ENCODE data around the gene TP53I13. TPM values are rescaled to one million over a fixed set of nuclear protein-coding genes. Genes with fewer than 3 reads are reported as not detected.

TP53I13 gene, protein sequence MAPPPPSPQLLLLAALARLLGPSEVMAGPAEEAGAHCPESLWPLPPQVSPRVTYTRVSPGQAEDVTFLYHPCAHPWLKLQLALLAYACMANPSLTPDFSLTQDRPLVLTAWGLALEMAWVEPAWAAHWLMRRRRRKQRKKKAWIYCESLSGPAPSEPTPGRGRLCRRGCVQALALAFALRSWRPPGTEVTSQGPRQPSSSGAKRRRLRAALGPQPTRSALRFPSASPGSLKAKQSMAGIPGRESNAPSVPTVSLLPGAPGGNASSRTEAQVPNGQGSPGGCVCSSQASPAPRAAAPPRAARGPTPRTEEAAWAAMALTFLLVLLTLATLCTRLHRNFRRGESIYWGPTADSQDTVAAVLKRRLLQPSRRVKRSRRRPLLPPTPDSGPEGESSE
- total RNA-seq (100 to 1,000 TPM; 149 to 158 TPM), polyA plus RNA-seq (10 to 100 TPM; 31.5 to 47.5 TPM)

DNA sequence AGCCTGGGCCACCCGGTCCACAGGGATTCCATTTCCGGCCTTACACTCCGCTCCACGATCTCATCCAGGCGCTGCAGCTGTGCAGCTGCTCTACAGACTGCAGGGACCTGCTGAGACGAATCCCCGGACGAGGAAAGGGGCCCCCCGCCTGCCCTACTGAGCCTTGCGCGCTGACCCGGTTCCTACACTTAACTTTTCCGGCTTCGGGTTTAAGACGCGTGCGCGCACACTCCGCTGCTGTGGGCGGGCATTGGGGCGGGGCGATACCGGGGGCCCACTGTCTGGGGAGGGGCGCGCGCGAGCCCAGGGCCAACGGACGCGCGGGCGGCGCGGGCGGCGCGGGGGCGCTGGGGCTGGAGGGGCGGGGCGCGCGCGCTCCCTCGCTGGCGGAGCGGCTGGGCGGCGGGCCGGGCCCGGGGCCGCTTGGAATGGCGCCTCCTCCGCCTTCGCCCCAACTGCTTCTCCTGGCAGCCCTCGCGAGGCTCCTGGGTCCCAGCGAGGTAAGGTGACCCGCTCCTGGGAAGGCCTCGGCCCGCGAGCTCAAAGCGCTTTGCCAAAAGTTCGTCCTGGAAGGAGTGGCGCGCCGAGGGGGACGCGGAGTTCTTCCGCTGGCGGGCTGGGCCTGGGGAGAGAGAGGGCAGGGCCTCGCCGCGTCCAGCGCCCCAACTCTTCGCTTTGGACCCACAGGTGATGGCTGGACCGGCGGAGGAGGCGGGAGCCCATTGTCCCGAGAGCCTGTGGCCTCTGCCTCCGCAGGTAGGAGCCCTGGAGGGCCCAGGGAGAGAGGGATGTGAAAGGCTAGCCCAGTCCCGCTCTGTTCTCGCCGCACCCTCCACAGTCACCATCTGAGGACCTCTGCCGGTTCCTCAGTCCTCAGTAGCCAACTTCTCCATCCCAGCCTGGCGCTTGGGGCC lies at the start of gene TP53I13:
TP53I13 (plus strand) TSS at position 371 of the 914 bp plus-strand sequence; CDS start at position 429, 58 bp downstream.
- Histone ChIP-seq H3K27me3 (ENCODE audit: insufficient read depth, low read length) (no peaks in the 10 kb centered on the region), H3K4me3 (ENCODE audit: low read length in 2 of 2) (peak within 1 kb of the TSS; percentile 58 to 83), H3K36me3 (ENCODE audit: insufficient read depth, low read length) (no peaks in the 10 kb centered on the region), H3K4me1 (ENCODE audit: insufficient read depth, low read length) (peaks cover 31% of the 10 kb centered on the region), H3K9me3 (ENCODE audit: control insufficient read depth in 1 of 2, low read length in 2 of 2) (no peaks in the 10 kb centered on the region), H3K27ac (ENCODE audit: low read depth, low read length) (peak within 1 kb of the TSS; percentile 61)
- H3K36me3 Mint-ChIP-seq: peaks cover 0 to 14% of the 10 kb centered on the region in 2 donors
- CTCF ChIA-PET (ENCODE audit: partially characterized antibody): interaction anchor here (0.8 to 28.5 kb wide), 9 partner anchors 11 to 363 kb away, joined by 3 to 523 read pairs (median 6); partner anchors contain the start of genes ANKRD13B, CORO6 and SSH2
- H3K4me1 Mint-ChIP-seq: peaks cover 23 to 55% (median 34%) of the 10 kb centered on the region in 4 donors
- intact Hi-C loops (cut with micrococcal nuclease): loop anchor here (1.0 to 5.0 kb wide), 6 partner anchors 12 to 276 kb away; partner anchors contain the start of genes GIT1, NUFIP2 and TAOK1
- peak within 1 kb of the TSS; percentile 92 to 98 (median 95) for H3K27ac Mint-ChIP-seq
- DNase-seq: peak; percentile 78 to 86 (median 83)
- no peaks in the 10 kb centered on the region for H3K27me3 Mint-ChIP-seq
- POLR2A ChIA-PET (ENCODE audit: partially characterized antibody): interaction anchor here (0.6 to 10.2 kb wide), 21 partner anchors 8 to 723 kb away, joined by 3 to 119 read pairs (median 5); partner anchors contain the start of genes ANKRD13B, BLMH, GIT1 and SSH2
- H3K4me3 Mint-ChIP-seq: peak within 1 kb of the TSS; percentile 92 to 98 (median 96)
- H3K9me3 Mint-ChIP-seq: no peaks in the 10 kb centered on the region

DNA sequence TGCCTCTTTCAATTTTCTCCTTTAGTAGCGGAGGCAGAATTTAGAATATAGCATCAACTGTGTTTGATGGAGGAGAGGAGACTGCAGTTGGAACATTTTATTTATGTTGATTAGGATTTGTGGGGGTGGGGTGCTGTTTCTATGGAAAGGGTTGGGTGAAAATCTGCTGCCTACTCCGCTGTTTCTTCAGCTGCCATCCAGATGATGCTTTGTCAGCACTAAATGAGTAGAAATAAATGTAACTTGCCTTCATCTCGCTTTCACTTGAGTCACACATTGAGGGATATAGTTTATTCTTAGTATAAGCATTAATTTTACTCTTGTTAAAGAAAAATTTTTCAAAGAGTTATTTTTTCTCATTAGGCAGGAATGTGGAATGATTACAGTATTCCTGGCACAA lies 43.8 kb upstream of the TP53I13 start:
- Histone ChIP-seq H3K27ac (ENCODE audit: low read depth, low read length) (no peak overlapping the region), H3K27me3 (ENCODE audit: insufficient read depth, low read length) (no peaks in the 10 kb centered on the region), H3K36me3 (ENCODE audit: insufficient read depth, low read length) (peaks cover 30% of the 10 kb centered on the region), H3K4me1 (ENCODE audit: insufficient read depth, low read length) (no peaks in the 10 kb centered on the region), H3K4me3 (ENCODE audit: low read length in 2 of 2) (no peak overlapping the region), H3K9me3 (ENCODE audit: control insufficient read depth in 1 of 2, low read length in 2 of 2) (no peaks in the 10 kb centered on the region)
- Mint-ChIP-seq H3K27me3 (no peaks in the 10 kb centered on the region), H3K4me3 (no peak overlapping the region), H3K9me3 (no peaks in the 10 kb centered on the region), H3K27ac (peak overlapping the region in 3 of 7 donors; percentile 22 to 50 (median 29)), H3K36me3 (peaks cover 17 to 48% of the 10 kb centered on the region in 2 donors), H3K4me1 (no peaks in the 10 kb centered on the region)
- intact Hi-C loops (cut with micrococcal nuclease): no loop called here
- POLR2A ChIA-PET (ENCODE audit: partially characterized antibody): interaction anchor here (0.5 kb wide), 1 partner anchor 30 kb away, joined by 3 read pairs; no protein-coding TSS in a partner anchor
- CTCF ChIA-PET (ENCODE audit: partially characterized antibody): interaction anchor here (2.0 to 2.6 kb wide), 2 partner anchors 11 to 155 kb away, joined by 17 to 20 read pairs; no protein-coding TSS in a partner anchor
- DNase-seq: no peak

DNA sequence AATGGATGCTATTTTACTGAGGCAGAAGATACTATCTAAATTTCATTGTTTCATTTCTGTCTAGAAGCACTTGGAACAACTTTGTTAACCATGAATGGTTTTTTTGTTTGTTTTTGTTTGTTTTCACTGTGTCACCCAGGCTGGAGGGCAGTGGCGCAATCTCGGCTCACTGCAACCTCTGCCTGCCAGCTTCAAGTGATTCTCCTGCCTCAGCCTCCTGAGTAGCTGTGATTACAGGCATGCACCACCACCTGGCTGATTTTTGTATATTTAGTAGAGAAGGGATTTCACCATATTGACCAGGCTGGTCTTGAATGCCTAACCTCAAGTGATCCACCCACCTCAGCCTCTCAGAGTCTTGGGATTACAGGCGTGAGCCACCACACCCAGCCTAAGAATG lies 42.2 kb upstream of the TP53I13 start:
- no peak overlapping the region for H3K4me3 Mint-ChIP-seq
- H3K9me3 Mint-ChIP-seq: no peaks in the 10 kb centered on the region
- no peaks in the 10 kb centered on the region for H3K4me1 ChIP-seq (ENCODE audit: insufficient read depth, low read length)
- H3K27me3 Mint-ChIP-seq: no peaks in the 10 kb centered on the region
- CTCF ChIA-PET (ENCODE audit: partially characterized antibody): interaction anchor here (3.0 kb wide), 1 partner anchor 10 kb away, joined by 14 read pairs; no protein-coding TSS in a partner anchor
- H3K36me3 Mint-ChIP-seq: peaks cover 21 to 49% of the 10 kb centered on the region in 2 donors
- H3K4me3 ChIP-seq (ENCODE audit: low read length in 2 of 2): no peak overlapping the region
- intact Hi-C loops (cut with micrococcal nuclease): no loop called here
- no peaks in the 10 kb centered on the region for H3K4me1 Mint-ChIP-seq
- POLR2A ChIA-PET (ENCODE audit: partially characterized antibody): no interaction called here
- H3K27me3 ChIP-seq (ENCODE audit: insufficient read depth, low read length): no peaks in the 10 kb centered on the region
- H3K27ac Mint-ChIP-seq: peak overlapping the region in 1 of 7 donors; percentile 61
- no peak for DNase-seq
- H3K27ac ChIP-seq (ENCODE audit: low read depth, low read length): no peak overlapping the region
- H3K9me3 ChIP-seq (ENCODE audit: control insufficient read depth in 1 of 2, low read length in 2 of 2): no peaks in the 10 kb centered on the region
- peaks cover 37% of the 10 kb centered on the region for H3K36me3 ChIP-seq (ENCODE audit: insufficient read depth, low read length)

DNA sequence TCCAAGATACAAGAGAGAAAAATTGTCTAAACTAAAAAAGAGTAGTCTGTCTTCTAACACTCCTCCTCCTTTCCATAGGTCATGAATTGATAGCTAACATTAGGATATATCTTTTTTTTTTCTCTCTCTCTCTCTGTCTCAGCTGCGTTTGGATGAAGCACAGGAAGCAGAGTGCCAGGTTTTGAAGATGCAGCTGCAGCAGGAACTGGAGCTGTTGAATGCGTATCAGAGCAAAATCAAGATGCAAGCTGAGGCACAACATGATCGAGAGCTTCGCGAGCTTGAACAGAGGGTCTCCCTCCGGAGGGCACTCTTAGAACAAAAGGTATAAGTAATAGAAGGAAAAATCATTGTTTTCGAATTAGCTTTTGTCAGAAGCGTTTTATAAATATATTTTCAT lies 34.5 kb upstream of the TP53I13 start:
- Mint-ChIP-seq H3K27me3 (no peaks in the 10 kb centered on the region), H3K9me3 (no peaks in the 10 kb centered on the region), H3K36me3 (peaks cover 30 to 44% of the 10 kb centered on the region in 2 donors), H3K4me3 (no peak overlapping the region), H3K27ac (no peak overlapping the region), H3K4me1 (no peaks in the 10 kb centered on the region)
- no peak overlapping the region for H3K4me3 ChIP-seq (ENCODE audit: low read length in 2 of 2)
- intact Hi-C loops (cut with micrococcal nuclease): loop anchor here (10.0 kb wide), 1 partner anchor 389 kb away; no protein-coding TSS in a partner anchor
- ChIA-PET POLR2A (ENCODE audit: partially characterized antibody) (interaction anchor here (0.7 to 1.1 kb wide), 2 partner anchors 34 to 164 kb away, joined by 3 to 4 read pairs; no protein-coding TSS in a partner anchor), CTCF (ENCODE audit: partially characterized antibody) (interaction anchor here (0.9 to 6.4 kb wide), 12 partner anchors 10 to 167 kb away, joined by 3 to 103 read pairs (median 4); no protein-coding TSS in a partner anchor)
- DNase-seq: no peak
- H3K27me3 ChIP-seq (ENCODE audit: insufficient read depth, low read length): no peaks in the 10 kb centered on the region
- no peak overlapping the region for H3K27ac ChIP-seq (ENCODE audit: low read depth, low read length)
- no peaks in the 10 kb centered on the region for H3K9me3 ChIP-seq (ENCODE audit: control insufficient read depth in 1 of 2, low read length in 2 of 2)
- H3K36me3 ChIP-seq (ENCODE audit: insufficient read depth, low read length): peaks cover 32% of the 10 kb centered on the region
- H3K4me1 ChIP-seq (ENCODE audit: insufficient read depth, low read length): no peaks in the 10 kb centered on the region

DNA sequence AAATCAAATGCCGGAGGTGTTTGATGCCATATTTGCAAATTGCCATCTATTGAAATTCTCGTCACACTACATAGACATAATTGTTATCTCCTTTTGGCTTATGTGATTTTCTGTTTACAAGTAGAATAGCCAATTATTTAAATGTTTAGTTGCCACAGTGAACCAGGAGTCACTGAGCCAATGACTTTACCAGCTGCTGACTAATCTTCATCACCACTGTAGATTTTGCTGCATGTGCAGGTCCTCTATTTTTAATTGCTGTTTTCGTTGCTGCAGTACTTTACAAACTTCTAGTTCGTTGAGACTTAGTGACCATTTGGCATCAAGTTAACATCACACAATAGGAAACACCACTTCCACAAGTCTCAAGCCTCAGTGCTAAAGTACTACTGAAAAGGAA lies 24.4 kb upstream of the TP53I13 start:
- POLR2A ChIA-PET (ENCODE audit: partially characterized antibody): no interaction called here
- DNase-seq: no peak
- peaks cover 27 to 33% of the 10 kb centered on the region in 2 donors for H3K36me3 Mint-ChIP-seq
- no peak overlapping the region for H3K27ac ChIP-seq (ENCODE audit: low read depth, low read length)
- no peaks in the 10 kb centered on the region for H3K27me3 ChIP-seq (ENCODE audit: insufficient read depth, low read length)
- H3K36me3 ChIP-seq (ENCODE audit: insufficient read depth, low read length): peaks cover 26% of the 10 kb centered on the region
- no peaks in the 10 kb centered on the region for H3K9me3 ChIP-seq (ENCODE audit: control insufficient read depth in 1 of 2, low read length in 2 of 2)
- no peak overlapping the region for H3K4me3 Mint-ChIP-seq
- CTCF ChIA-PET (ENCODE audit: partially characterized antibody): interaction anchor here (1.3 to 3.3 kb wide), 2 partner anchors 9 to 174 kb away, joined by 7 to 21 read pairs; no protein-coding TSS in a partner anchor
- no peaks in the 10 kb centered on the region for H3K4me1 ChIP-seq (ENCODE audit: insufficient read depth, low read length)
- H3K4me1 Mint-ChIP-seq: peaks cover 3 to 14% (median 3%) of the 10 kb centered on the region in 4 donors
- H3K27ac Mint-ChIP-seq: no peak overlapping the region
- H3K9me3 Mint-ChIP-seq: no peaks in the 10 kb centered on the region
- H3K4me3 ChIP-seq (ENCODE audit: low read length in 2 of 2): no peak overlapping the region
- intact Hi-C loops (cut with micrococcal nuclease): no loop called here
- H3K27me3 Mint-ChIP-seq: no peaks in the 10 kb centered on the region

DNA sequence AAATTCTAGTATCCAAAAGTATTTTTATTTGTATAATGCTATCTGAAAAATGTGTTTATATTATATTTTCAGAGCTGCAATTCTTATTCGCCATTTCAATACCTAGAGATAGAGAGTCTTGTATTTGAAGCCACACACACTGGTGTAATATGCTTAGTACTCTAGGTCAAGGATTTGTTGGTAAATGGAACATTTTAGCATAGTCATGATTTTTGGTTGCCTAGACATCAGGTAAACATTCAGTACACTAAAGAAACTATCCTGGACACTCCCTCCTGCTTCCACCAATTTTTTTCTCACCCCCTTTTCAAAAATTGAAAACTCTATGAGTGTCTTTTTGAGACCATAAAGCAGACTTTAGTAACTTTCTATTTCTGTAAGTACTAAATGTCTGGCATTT lies 22.4 kb upstream of the TP53I13 start:
- no peak for DNase-seq
- Mint-ChIP-seq H3K27ac (no peak overlapping the region), H3K9me3 (no peaks in the 10 kb centered on the region), H3K36me3 (peaks cover 22 to 28% of the 10 kb centered on the region in 2 donors), H3K4me1 (peaks cover 3 to 18% (median 6%) of the 10 kb centered on the region in 4 donors), H3K4me3 (no peak overlapping the region), H3K27me3 (no peaks in the 10 kb centered on the region)
- intact Hi-C loops (cut with micrococcal nuclease): no loop called here
- Histone ChIP-seq H3K9me3 (ENCODE audit: control insufficient read depth in 1 of 2, low read length in 2 of 2) (no peaks in the 10 kb centered on the region), H3K27me3 (ENCODE audit: insufficient read depth, low read length) (no peaks in the 10 kb centered on the region), H3K4me1 (ENCODE audit: insufficient read depth, low read length) (no peaks in the 10 kb centered on the region), H3K36me3 (ENCODE audit: insufficient read depth, low read length) (peaks cover 20% of the 10 kb centered on the region), H3K4me3 (ENCODE audit: low read length in 2 of 2) (no peak overlapping the region), H3K27ac (ENCODE audit: low read depth, low read length) (no peak overlapping the region)
- ChIA-PET CTCF (ENCODE audit: partially characterized antibody) (interaction anchor here (3.3 kb wide), 1 partner anchor 11 kb away, joined by 21 read pairs; no protein-coding TSS in a partner anchor), POLR2A (ENCODE audit: partially characterized antibody) (no interaction called here)
